ENCODE data around the gene JOSD1. TPM values are rescaled to one million over a fixed set of nuclear protein-coding genes. Genes with fewer than 3 reads are reported as not detected.

The JOSD1 gene
- polyA plus RNA-seq, 3 donors, result 7.1 to 83.5 (median 7.2) TPM

GRCh38 chr22:38744981-38745380, 44.2 kb upstream of the JOSD1 start:
- no peak overlapping the region for H2AFZ ChIP-seq (ENCODE audit: insufficient read depth, low read depth, low read length, poor library complexity, severe bottlenecking)
- H3K4me2 ChIP-seq (replicated peaks; ENCODE audit: extremely low read depth, low read length, poor library complexity, severe bottlenecking), result no peak overlapping the region
- H3K9me3 Mint-ChIP-seq, result no peaks in the 10 kb centered on the region
- no peak overlapping the region for H3K9ac ChIP-seq (ENCODE audit: insufficient read depth, low read length, poor library complexity, severe bottlenecking)
- H3K27me3 Mint-ChIP-seq (ENCODE audit: low read depth in 3 of 3), result no peaks in the 10 kb centered on the region
- no peaks in the 10 kb centered on the region for H3K27me3 ChIP-seq (ENCODE audit: control insufficient read depth in 2 of 2, insufficient read depth in 2 of 2, low read length in 2 of 2)
- peaks cover 87% of the 10 kb centered on the region for H3K79me2 ChIP-seq (ENCODE audit: insufficient read depth, low read length)
- intact Hi-C loops (cut with micrococcal nuclease), result no loop called here
- TF ChIP-seq CTCF (IDR thresholded peaks at IDR 0.05), result no peak
- no peaks in the 10 kb centered on the region for H3K4me1 ChIP-seq (ENCODE audit: control insufficient read depth in 1 of 2, insufficient read depth in 2 of 2, low read length in 2 of 2)
- H3K4me3 Mint-ChIP-seq, result no peak overlapping the region
- peaks cover 99% of the 10 kb centered on the region for H4K20me1 ChIP-seq (ENCODE audit: insufficient read depth, low read length)
- DNase-seq, result no peak
- 100% methylated on average over 5 of the region's 6 CpGs for WGBS (ENCODE audit: insufficient coverage)
- peaks cover 95 to 100% of the 10 kb centered on the region in 2 donors for H3K36me3 ChIP-seq (replicated peaks in 1 of 2; ENCODE audit: control insufficient read depth in 1 of 2, insufficient read depth in 2 of 2, low read length in 2 of 2)
- no peaks in the 10 kb centered on the region for H3K4me1 Mint-ChIP-seq
- H3K4me3 ChIP-seq (replicated peaks in 1 of 3; ENCODE audit: low read depth in 2 of 3, low read length in 3 of 3), result no peak overlapping the region
- H3K27ac Mint-ChIP-seq, result peak overlapping the region in 3 of 7 donors; percentile 25 to 50 (median 33)
- no peaks in the 10 kb centered on the region for H3K9me3 ChIP-seq (replicated peaks in 1 of 2; ENCODE audit: control insufficient read depth in 1 of 2, insufficient read depth in 1 of 2, low read length in 2 of 2)
- H3K27ac ChIP-seq (ENCODE audit: low read depth in 1 of 2, low read length in 2 of 2), result peak overlapping the region in 1 of 2 donors; percentile 5
- peaks cover 86 to 100% of the 10 kb centered on the region in 2 donors for H3K36me3 Mint-ChIP-seq

GRCh38 chr22:38742176-38742942, 41.6 kb upstream of the JOSD1 start:
- H3K4me3 ChIP-seq (replicated peaks in 1 of 3; ENCODE audit: low read depth in 2 of 3, low read length in 3 of 3), result no peak overlapping the region
- H3K4me3 Mint-ChIP-seq, result no peak overlapping the region
- TF ChIP-seq CTCF (IDR thresholded peaks at IDR 0.05), result no peak
- H3K79me2 ChIP-seq (ENCODE audit: insufficient read depth, low read length), result peaks cover 76% of the 10 kb centered on the region
- no peaks in the 10 kb centered on the region for H3K4me1 Mint-ChIP-seq
- no peaks in the 10 kb centered on the region for H3K4me1 ChIP-seq (ENCODE audit: control insufficient read depth in 1 of 2, insufficient read depth in 2 of 2, low read length in 2 of 2)
- DNase-seq, result no peak
- H3K4me2 ChIP-seq (replicated peaks; ENCODE audit: extremely low read depth, low read length, poor library complexity, severe bottlenecking), result no peak overlapping the region
- no peak overlapping the region for H2AFZ ChIP-seq (ENCODE audit: insufficient read depth, low read depth, low read length, poor library complexity, severe bottlenecking)
- peaks cover 0 to 1% (median 0%) of the 10 kb centered on the region in 3 donors for H3K27me3 Mint-ChIP-seq (ENCODE audit: low read depth in 3 of 3)
- H3K36me3 ChIP-seq (replicated peaks in 1 of 2; ENCODE audit: control insufficient read depth in 1 of 2, insufficient read depth in 2 of 2, low read length in 2 of 2), result peaks cover 97 to 100% of the 10 kb centered on the region in 2 donors
- no peaks in the 10 kb centered on the region for H3K9me3 ChIP-seq (replicated peaks in 1 of 2; ENCODE audit: control insufficient read depth in 1 of 2, insufficient read depth in 1 of 2, low read length in 2 of 2)
- WGBS (ENCODE audit: insufficient coverage), result 99% methylated on average over 20 of the region's 25 CpGs
- H3K27ac Mint-ChIP-seq, result peak overlapping the region in 3 of 7 donors; percentile 33 to 43 (median 38)
- peaks cover 88 to 100% of the 10 kb centered on the region in 2 donors for H3K36me3 Mint-ChIP-seq
- H3K9ac ChIP-seq (ENCODE audit: insufficient read depth, low read length, poor library complexity, severe bottlenecking), result no peak overlapping the region
- H3K27ac ChIP-seq (ENCODE audit: low read depth in 1 of 2, low read length in 2 of 2), result no peak overlapping the region
- intact Hi-C loops (cut with micrococcal nuclease), result no loop called here
- H3K27me3 ChIP-seq (ENCODE audit: control insufficient read depth in 2 of 2, insufficient read depth in 2 of 2, low read length in 2 of 2), result no peaks in the 10 kb centered on the region
- H4K20me1 ChIP-seq (ENCODE audit: insufficient read depth, low read length), result peaks cover 99% of the 10 kb centered on the region
- H3K9me3 Mint-ChIP-seq, result no peaks in the 10 kb centered on the region
